Measurements from ENCODE around the gene CELA3A.
A peak's percentile ranks its signal among the peaks of the same experiment; 100 is the strongest.
"Not testable (repeated sequence)": the region's sequence is repeated elsewhere in the genome, so short reads cannot be mapped to it uniquely, and the experiment has no call there.

The CELA3A gene, protein sequence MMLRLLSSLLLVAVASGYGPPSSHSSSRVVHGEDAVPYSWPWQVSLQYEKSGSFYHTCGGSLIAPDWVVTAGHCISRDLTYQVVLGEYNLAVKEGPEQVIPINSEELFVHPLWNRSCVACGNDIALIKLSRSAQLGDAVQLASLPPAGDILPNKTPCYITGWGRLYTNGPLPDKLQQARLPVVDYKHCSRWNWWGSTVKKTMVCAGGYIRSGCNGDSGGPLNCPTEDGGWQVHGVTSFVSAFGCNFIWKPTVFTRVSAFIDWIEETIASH

DNA sequence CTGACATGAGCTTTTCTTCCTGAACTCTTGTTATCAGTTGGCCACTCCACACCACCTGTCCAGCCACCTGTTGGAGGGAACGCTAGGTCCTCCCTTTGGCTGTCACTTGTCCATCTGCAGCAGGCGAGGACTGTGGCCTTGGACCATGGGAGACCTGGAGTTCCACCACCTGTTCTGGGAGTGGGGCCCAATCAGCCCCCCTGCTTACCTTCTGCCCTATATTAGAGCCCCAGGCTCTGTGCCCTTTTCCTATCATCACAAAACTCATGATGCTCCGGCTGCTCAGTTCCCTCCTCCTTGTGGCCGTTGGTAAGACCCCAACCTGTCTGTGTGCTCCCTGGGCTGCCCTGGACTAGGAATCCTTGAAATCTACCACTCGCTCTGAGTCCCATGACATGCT, at the start of gene CELA3A:
CELA3A (plus strand) TSS at position 249 of the 400 bp plus-strand sequence; CDS start at position 267, 18 bp downstream.
- DNase-seq, result no peak

DNA sequence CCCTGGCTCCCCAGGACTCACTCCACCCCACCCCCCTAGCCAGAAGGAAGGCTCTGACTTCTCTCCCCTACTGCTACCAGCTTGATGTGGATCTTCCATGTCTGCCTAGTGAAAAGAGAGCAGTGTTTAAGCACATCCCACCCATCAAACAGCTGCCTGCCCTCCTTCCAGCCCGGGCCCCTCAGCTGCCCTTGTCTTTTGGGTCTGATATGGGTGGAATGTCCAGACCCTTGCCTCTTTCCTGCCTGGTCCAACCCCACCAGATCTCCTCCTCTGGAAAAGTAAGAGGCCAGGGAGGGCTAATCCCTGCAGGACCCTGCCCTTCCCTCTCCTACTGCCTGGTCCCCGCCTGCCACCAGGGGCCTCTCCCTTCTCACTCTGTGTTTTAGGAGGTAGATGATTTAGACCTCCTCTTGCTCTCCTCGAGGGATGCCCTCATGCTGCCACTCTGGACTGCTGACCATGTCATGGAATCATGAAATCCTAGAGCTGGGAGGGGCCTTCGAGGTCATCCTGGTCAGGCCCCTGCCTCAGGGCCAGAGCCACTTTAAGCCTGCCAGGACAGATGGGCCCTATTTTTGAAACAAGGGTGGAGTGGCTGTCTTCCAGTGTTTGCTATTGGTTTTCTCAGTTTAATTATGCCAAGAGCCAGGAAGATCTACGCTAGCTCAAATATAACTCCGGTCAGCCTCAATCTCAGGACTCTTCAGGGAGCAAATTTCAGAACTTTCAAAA, 48.5 kb upstream of the CELA3A start:
- no peak for DNase-seq

DNA sequence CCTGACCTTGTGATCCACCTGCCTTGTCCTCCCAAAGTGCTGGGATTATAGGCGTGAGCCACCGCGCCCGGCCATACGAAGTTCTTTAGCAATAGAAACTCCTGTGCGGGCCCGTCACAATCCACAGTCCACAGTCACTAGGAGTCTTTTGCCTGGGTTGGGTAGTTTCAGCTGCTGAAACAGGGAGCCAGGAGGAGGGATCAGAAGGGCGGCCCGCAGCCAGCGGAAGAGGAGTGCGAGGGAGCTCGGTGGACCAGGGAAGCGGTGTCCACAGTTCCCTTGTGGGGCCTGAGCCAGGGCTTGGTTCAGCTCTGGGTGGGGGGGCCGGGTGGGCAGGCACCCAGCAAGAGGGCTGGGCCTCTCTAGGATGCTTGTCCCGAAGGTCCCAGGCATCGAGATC, 46.4 kb upstream of the CELA3A start:
- DNase-seq, result no peak

DNA sequence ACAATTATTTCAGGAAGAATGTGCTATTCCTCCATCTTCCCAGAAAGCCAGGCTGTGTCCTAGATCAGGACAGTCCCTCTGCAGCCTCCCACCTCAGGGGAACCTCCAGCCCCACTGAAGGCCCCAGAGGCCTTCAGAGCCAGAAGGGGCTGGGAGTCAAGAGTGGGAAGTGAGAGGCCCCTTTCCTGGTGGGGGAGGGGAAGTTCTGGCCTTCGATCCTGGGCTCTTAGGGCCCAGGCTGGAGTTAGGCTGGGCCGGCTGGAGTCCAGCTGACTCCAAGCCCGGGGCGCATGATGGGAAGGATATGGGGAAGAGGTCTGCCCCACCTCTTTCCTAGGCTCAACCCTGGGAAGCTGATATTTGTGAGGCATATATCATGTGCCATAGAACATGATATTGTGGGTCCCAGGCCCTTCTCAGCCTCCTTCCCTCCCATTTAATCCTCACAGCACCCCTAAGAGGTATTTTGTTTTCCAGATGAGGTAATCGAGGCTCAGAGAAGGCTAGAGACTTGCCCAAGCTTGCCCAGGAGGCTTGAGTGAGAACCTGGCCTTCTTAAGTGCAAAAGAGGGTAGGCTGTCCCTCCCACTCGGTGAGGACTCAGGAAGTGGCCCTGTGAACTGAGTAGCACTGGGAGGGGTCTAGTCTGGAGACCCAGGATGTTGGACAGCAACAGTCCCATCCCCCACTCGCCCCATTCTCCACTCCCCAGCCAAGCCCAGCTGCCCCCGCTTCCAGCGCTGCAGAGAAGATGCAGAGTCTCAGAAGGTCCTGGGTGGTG, 45.8 kb upstream of the CELA3A start:
- no peak for DNase-seq

DNA sequence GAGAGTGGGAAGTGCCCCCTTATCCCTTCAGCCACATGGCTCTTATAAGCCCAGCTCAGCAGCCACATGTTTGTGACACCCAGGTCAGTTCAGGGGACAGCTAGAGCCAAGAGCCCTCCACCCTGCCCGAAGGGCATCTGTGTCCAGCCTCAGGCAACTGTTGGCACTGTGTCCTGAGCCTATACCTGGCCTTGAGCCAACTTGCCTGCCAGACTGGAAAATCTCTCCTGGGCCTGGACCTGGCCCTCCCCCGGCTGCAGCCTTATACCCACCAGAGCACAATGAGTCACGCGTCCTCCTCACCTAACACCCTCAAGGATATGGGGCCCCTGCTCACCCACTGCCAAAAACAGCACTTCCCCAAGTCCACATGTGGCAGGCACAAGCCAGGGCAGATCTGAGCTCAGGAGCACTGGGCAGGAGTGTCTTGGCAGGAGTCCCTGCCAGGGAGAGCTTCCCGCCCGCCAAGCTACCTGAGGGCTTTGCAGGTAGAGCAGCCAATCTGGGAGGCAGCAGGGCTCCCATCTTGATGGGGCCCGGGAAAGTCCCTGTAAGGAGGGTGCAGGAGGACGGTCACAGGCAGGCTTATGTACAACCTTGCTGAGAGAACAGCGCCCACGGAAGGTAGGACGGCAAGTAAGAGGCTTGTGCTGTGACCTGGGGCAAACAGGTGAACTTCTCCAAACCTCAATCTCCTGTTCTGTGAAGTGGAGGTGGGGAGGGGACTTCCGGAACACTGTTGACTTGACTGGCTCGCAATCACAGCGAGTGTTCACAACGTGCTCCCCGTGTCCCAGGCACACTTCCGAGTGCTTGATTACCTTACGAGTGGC, 44.5 kb upstream of the CELA3A start:
- DNase-seq, result peak; percentile 30 to 41

DNA sequence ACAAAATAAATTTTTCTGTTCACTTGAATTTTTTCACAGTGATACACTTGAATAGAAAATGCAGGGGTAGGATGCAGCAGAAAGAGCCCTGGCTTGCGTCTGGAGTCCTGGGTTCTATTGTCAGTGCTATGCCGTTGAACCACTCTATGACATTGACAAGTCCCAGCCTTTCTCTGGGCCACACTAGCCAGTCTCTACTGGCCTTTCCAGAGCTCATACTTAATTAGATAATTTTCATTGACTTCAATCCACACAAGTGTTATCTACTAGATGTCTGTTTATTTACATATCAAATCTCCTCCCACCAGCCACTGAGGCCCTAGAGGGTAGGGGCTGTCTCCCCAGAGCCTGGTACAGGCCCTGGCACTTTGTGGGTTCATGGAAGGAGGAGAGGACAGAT, 40.1 kb upstream of the CELA3A start:
- no peak for DNase-seq

DNA sequence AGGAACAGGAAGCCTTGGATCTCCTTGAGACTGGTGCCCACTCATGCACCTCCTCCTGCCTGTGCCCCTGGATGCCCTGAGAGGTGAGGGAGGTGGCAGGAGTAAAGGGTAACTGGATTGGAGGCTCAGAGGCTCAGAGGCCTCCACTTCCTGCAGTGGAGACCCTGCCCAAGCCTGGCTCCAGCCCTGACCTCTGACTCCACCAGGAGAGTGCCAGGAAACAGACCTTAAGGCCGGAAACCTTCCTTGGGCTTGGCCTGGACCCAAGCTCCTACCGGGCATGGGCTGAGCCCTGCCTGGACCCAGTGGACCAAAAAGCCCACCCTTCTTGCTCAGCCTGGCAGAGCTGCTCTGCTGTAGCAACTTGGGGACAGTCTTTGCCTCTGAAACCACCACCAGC, 39.7 kb upstream of the CELA3A start:
- DNase-seq, result no peak

DNA sequence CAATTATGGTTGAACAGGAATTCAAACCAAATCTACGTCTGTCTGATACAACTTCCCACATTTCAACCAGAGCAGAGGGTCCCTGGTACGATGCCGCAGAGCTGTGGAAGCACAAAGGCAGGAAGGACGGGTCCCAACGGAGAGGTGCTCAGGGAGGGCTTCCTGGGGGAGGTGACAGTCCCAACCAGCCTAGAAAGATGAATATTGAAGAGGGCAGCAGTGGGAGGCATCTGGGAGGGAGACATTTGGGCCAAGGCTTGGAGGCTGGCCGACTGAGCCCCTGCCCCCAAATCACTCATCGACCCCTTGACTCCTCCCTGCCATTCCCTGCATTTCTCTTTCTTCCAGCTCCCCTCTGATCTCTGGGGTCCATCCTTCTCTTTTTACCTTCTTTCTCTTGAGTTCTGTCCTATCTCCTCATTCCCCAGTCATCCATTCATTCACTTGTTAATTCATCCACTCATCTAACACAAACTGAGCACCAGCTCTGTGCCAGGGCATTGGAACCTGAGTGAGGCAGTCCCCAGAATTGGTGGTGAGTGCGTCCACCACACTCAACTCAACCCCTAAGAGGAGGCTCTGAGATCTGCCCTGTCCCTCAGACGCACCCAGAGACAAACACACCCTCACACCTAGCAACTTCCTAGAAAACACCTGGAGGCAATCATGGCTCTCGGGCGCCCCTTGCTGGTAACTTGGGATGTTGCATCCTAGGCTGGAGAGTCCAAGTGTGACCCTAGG, 37.8 kb upstream of the CELA3A start:
- peak; percentile 72 to 87 for DNase-seq

DNA sequence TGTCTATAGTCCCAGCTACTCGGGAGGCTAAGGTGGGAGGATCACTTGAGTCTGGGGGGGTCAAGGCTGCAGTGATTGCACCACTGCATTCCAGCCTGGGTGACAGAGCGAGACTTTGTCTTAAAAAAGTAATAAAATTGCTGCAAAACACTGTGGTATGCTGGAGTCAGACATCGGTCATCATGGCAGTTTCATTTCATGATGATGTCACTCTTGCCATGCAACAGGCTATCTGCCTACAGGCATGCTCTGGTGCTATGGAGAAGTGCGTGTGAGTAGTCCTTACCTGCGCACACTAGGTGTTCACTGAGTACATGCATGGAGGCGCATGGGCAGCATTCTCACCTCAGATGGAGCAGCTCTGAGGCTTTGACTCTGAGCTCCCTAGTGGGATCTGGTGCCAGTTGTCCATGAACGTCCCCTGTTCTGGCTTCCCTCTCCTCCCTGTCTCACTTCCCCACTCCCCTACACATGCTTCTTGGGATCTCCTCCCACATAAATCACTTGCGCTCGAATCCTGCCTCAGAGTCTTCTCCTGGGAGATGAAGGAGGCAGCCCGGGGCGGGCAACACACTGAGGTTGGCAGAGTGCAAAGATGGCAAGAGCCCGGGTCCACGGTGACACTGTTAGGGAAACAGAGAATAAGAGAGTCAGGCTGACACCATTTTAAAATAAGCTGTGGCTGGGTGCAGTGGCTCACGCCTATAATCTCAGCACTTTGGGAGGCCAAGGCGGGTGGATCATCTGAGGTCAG, 35.0 kb upstream of the CELA3A start:
- no peak for DNase-seq

DNA sequence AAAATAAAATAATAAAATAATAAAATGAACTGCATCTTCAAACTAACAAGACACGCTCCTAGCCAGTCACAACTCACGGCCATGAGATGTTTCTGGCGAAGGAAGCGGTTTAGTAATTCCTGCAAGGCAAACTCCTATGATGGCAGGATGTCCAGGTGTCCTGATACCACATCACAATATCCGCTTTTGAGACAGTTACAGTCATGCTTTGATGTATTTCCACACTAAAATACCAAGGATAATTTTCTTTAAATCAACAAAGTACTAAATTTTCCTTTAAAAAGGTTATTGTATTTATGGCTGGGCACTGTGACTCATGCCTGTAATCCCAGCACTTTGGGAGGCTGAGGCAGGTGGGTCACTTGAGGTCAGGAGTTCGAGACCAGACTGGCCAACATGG, 34.2 kb upstream of the CELA3A start:
- DNase-seq, result not testable (repeated sequence)

DNA sequence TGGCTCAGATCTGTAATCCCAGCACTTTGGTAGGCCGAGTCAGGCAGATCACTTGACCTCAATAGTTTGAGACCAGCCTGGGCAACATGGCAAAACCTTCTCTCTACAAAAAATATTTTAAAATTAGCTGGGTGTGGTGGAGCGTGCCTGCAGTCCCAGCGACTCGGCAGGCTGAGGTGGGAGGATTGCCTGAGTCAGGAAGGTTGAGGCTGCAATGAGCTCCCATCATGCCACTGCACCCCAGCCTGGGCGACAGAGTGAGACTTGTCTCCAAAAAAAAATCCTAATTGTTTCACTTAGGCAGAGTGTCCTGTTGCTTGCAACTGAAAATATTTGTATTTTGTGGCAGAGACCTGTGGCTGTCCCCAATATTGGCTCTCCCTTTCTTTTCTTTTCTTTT, 32.4 kb upstream of the CELA3A start:
- DNase-seq, result not testable (repeated sequence)

DNA sequence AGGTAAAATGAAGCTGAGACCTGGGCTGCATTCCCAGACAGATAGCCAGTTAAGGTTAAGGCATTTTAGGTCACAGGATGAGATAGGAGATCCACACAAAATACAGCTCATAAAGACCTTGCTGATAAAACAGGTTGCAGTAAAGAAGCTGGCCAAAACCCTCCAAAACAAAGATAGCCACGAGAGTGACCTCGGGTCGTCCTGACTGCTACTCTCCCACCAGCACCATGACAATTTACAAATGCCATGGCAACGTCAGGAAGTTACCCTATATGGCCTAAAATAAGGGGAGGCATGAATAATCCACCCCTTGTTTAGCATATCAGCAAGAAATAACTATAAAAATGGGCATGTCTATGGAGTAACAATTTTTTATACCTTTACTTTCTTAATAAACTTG, 30.9 kb upstream of the CELA3A start:
- not testable (repeated sequence) for DNase-seq

DNA sequence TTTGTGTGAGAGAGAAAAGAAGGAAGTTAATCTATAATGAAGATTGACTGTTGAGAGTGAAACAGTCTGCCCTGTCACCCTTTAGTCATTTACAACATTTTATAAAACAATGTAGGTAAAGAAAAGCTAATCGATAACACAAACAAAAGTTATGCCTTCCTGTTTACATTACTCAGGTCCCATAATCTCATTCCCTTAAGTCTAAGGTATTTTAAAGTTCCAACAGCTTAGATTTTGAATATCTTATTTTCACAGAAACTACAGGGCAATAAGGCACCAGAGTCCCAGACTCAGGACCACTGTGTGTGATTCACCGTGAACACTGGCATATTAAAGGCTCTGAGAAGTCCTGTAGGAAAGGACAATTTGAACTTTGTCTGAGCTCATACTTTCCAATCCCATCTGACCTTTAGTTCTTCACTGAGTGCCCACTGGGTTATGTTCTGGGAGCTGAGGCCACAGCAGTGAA, 28.4 kb upstream of the CELA3A start:
- DNase-seq, result not testable (repeated sequence)

DNA sequence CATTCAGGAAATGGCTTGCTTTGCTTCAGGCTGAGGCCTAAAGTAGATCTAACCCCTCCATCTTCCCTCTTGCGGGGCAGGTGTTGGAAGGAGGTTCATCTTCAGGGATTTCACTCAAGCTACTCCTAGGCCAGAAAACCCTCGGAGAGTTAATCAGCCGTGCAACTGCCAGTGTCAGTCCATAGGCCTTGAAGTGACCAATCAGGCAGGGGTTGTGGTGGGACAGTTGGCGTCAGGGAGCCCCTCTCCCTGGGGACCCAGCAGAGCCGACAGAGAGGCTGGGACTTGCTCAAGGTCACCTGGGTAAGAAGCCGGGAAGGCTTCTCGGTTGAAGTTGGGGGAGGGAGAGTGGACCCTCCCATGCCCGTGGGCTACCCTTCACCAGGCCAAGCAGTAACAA, 27.5 kb upstream of the CELA3A start:
- not testable (repeated sequence) for DNase-seq

DNA sequence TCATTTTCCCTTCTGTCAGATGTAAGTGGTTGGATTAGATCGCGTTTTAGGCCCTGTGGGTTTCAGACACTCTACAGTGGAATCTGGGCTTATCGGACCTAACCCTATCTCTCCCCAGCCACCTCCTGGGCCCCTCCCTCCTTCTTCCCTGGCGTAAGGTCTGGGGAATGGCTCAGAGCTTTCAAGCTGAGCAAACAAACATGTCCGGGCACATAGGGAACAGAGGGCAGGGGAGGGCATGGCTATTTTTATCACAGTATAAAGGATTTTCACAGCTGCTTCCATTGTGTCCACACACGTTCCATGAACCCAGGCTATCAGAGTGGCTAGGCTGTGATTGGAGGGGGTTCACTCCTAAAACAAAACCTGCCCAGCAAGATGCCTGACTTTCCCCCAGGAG, 26.8 kb upstream of the CELA3A start:
- not testable (repeated sequence) for DNase-seq

DNA sequence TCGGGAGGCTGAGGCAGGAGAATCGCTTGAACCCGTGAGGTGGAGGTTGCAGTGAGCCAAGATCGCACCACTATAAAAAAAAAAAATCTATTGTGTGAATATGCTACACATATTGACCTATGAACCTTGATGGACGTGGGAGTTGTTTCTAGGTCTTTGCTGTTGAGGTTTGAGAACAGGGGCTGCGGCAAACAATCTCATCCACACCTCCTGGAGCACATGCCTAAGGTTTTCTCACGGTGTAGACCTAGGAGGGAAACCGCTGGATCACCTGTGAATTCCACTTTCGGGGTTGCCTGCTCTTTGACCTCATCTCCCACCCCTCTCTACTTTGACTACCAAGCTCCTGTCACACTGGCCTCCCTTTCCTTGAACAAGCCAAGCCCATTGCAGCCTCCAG, 26.2 kb upstream of the CELA3A start:
- DNase-seq, result not testable (repeated sequence)

DNA sequence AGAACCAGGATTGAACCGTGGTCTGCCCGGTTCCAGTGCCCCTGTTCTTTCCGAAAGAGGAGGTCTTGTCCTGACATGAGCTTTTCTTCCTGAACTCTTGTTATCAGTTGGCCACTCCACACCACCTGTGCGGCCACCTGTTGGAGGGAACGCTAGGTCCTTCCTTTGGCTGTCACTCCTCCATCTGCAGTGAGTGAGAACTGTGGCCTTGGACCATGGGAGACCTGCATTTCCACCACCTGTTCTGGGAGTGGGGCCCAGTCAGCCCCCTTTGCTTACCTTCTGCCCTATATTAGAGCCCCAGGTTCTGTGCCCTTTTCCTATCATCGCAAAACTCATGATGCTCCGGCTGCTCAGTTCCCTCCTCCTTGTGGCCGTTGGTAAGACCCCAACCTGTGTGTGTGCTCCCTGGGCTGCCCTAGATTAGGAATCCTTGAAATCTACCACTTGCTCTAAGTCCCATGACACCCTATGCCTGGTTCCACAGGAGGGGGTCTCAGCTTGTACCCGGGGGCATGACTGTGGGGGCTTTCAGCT, 24.7 kb upstream of the CELA3A start, which contains the start of gene CELA3B:
CELA3B (plus strand) TSS at position 320 of the 537 bp plus-strand sequence; CDS start at position 338, 18 bp downstream.
- DNase-seq, result not testable (repeated sequence)

DNA sequence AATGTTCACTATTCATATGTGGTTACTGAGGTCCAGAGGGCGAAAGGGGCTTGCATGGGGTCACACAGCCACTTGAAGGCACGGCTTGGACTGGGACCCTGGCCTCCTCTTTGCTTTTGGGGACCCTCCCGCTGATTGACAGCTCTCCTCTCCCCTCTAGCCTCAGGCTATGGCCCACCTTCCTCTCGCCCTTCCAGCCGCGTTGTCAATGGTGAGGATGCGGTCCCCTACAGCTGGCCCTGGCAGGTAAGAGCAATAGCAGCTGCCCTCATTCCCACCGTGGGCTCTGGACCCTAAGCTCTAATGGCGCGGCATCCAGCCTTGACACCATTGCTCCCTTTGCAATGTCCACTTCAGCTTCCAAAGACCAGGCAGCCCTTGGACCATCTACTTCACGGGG, 23.2 kb upstream of the CELA3A start:
- not testable (repeated sequence) for DNase-seq

DNA sequence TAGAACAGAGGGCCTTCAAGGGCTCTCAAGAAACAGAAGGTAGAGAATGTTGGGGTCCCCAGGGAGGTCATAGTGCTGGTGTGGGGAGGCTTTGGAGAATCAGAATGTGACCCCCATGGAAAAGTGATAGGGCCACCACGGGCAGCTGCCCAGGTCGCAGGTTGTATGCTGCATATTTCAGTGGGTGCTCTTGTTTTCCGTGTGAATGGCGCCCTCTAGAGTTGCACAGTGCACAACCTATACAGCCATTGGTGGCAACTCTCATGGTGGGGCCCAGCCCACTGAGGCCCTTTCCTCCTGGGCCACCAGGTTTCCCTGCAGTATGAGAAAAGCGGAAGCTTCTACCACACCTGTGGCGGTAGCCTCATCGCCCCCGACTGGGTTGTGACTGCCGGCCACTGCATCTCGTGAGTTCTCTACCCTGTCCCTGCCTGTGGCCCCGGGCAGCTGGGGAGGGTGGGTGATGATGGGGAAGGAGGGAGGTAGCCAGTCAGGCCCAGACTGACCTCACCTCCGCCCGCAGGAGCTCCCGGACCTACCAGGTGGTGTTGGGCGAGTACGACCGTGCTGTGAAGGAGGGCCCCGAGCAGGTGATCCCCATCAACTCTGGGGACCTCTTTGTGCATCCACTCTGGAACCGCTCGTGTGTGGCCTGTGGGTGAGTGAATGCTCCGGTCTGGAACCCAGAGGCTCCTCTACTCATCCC, 20.8 kb upstream of the CELA3A start:
- DNase-seq, result peak; percentile 4 to 17

DNA sequence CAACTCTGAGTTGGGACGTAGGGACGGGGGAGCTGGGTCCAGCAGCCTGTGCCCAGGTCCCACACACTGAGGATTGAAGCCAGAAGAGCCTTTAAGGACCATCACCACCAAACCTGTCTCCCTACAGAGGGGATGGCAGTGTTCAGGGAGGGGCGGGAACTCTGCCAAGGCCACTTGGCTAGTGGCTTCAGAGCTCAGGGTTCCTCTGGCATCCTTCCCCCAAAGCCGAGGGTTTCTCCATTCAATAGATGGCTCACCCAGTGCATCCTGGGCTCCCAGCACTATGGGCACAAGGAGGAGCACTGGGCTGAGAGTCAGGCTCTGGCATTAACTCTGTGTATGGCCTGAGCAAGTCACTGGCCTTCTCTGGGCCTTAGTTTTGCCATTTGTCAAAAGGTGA, 20.2 kb upstream of the CELA3A start:
- not testable (repeated sequence) for DNase-seq
